Stimulated activated CD4-positive, alpha-beta T cell treated with anti-CD3 and anti-CD28 coated beads, Interleukin-1b, Interleukin-23, amount 100 ng/mL, for 24 hours (primary cell): Measurements from ENCODE around the gene EHBP1.

Source experiments
- DNase-seq, 4 experiments: peaks; one replicate each; pipeline ENCODE4 v3.0.0-alpha.2; 2020; ENCODE audit warnings: low read depth in 4 of 4, low spot score in 1 of 4

EHBP1 gene

GRCh38 chr2:62871506-62871905 is 166.0 kb downstream of the EHBP1 start:
- no peak for DNase-seq

DNA sequence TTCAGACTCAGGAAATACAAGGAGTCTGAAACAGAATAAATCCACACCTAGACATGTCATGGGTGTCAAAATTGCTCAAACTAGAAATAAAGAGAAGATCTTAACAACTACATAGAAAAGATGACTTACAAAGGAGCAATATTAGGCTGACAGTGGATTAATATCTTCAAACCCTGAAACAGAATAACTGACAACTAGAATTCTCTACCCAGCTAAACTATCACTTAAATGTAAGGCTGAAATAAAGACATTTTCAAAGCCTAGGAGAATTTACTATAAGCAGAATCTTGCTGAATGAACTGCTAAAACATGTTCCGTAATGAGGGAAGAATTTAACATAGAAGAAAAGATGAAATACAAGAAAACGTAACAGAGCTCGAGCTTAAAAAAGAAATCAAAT is 168.1 kb downstream of the EHBP1 start:
- DNase-seq, result no peak

GRCh38 chr2:62874881-62875383 is 169.4 kb downstream of the EHBP1 start:
- DNase-seq, result no peak

DNA sequence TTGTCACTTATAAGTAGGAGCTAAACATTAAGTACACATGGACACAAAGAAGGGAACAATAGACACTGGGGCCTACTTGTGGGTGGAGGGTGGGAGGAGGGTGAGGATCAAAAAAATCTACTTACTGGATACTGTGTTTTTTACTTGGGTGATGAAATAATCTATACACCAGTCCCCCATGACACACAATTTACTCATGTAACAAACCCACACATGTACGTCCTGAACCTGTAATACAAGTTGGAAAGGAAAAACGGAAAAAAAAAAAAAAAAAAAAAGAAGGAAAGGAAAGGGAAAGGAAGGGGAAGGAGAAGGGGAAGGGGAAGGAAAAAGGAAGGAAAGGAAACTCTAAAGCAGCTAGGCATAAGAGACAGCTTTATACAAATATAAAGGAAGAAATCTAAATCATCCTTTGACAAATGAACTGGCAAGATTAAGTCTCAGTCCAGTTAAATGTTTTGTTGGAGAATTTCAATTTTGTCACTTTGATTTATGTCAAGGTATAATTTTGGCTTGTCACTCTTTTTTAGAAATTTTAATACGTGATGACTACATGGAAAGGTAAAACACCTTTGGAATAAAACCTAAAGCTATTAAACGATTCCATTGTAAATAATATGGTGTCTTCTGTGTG is 175.8 kb downstream of the EHBP1 start:
- DNase-seq, result no peak

GRCh38 chr2:62883629-62884028 is 178.1 kb downstream of the EHBP1 start:
- no peak for DNase-seq

DNA sequence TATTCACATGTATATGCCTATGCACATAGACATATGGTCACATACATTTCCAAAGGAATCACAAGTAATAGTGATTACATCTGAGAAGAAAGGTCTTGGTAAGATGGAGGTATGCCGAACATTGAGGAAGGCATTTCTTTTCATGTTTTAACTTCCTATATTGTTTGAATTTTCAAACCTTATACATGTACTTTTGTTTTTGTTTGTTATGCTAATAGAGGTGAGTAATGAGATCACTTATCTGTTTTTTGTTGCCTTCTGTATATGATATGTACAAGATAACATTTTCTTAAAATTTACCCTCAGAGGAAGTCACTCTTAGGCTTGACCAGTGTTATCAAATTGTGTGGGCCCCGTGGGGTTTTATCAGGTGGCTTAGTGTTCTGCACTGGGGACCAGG is 178.6 kb downstream of the EHBP1 start:
- DNase-seq, result no peak

GRCh38 chr2:62884514-62884913 is 179.0 kb downstream of the EHBP1 start:
- no peak for DNase-seq

GRCh38 chr2:62894966-62895631 is 189.6 kb downstream of the EHBP1 start:
- DNase-seq, result no peak

GRCh38 chr2:62895632-62896009 is 190.1 kb downstream of the EHBP1 start:
- DNase-seq, result no peak

GRCh38 chr2:62897187-62897827 is 191.8 kb downstream of the EHBP1 start:
- DNase-seq, result no peak

DNA sequence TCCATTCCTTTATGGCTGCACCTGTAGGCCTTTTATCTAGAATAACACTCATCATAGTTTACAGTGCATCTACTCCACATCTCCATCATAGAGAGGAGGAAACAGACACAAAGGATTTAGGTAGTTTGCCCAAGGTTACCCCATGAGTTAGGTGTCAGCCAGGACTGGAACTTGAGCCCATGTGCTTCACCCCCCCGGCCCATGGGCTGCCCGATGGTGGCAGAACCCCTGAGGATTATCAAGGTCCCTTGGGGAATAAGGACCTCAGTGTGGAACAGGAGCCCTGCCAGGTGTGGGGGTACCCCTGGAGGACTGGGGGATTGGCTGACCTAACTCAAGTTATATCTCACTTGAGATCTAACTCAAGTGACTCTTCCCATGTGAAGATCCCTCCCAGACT is 198.8 kb downstream of the EHBP1 start:
- no peak for DNase-seq

GRCh38 chr2:62908145-62908544 is 202.6 kb downstream of the EHBP1 start:
- DNase-seq, result no peak

GRCh38 chr2:62913311-62913710 is 207.8 kb downstream of the EHBP1 start:
- no peak for DNase-seq

DNA sequence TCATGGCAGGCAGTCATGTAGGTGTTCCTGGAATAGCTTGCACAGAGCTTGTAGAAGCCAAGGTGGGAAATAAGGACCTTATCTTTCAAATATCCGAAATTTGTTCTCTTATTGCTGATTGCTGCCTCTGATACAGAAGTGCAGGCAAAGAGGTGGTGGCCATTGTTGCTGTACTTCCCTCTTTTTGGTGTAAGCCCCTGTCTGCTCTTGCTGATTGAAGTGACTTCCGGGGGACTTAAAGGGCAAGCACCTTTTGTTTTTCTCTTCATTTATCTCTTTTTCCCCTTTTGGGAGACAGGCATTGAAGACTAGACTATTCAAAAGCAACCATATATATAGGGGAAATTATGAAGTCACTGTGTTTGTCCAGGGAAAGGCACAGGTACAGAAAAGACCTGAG is 213.5 kb downstream of the EHBP1 start:
- DNase-seq, result no peak

DNA sequence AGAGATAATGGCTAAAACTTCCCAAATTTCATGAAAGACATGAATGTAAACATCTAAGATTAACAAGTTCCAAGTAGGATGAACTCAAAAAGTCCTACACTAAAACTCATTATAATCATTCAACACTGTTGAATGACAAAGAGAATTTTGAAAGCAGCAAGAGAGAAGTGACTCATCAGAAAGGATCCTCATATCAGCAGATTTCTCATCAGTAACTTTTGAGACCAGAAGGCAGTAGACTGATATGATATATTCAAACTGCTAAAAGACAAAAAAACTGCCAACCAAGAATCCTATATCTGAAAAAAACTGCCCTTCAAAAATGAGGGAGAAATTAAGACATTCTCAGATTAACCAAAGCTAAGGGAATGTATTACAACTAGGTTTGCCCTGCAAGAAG is 214.6 kb downstream of the EHBP1 start:
- no peak for DNase-seq

GRCh38 chr2:62923242-62923641 is 217.7 kb downstream of the EHBP1 start:
- no peak for DNase-seq

- DNase-seq, result no peak
Observed at GRCh38 chr2:62923881-62924280, 218.4 kb downstream of the EHBP1 start.

DNA sequence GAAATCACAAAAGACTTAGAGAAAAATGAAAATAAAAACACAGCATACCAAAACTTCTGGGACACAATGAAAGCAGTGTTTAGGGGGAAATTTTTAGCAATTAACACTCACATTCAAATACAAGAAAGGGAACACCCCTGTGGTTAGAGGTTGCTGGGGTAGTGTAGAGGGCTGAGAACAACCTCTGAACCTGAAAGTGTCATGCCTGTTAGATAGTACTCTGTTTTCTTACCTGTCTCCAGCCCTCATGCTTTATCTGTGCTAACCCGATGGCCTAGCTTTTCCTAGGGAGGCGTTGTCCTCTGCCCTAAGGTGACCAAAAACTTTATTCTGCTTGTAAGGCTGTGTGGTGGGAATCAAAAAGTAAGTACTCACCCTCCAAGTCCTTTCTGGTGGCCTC is 222.5 kb downstream of the EHBP1 start:
- DNase-seq, result no peak

DNA sequence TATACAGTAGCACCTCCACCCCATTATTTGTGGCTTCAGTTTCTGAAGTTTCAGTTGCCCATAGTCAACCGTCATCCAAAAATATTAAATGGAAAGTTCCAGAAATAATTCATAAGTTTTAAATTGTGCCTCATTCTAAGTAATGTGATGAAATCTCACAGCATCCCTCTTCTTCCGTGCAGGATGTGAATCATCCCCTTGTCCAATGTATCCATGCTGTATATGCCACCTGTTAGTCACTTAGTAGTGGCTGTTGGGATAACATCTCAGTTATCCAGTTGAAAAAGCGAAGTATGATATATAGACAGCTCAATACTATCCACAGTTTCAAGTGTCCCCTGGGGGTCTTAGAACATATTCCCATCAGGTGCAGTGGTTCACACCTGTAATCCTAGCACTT is 226.0 kb downstream of the EHBP1 start:
- no peak for DNase-seq

DNA sequence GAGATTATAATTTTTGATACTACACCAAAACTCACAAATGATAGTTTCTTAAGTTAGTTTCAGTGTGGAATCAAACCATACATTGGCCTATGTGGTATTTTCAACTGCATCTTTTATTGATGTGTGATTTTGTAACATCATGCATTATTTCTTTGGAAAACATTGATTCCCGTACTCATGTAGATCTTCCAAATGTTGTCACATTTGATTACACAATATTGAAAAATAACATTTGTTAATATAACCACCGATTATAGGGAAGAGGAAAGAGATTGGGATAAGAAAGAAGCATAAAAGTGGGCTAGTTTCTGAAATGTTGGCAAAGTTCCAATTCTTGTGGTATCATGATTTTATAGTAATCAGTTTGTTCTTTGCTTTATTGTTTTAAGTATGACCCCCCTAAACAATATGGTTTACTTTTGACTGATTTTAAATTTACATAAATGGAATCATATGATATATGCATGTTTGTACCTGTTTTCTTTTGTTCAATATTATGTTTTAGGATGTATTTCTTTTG is 227.9 kb downstream of the EHBP1 start:
- DNase-seq, result no peak

DNA sequence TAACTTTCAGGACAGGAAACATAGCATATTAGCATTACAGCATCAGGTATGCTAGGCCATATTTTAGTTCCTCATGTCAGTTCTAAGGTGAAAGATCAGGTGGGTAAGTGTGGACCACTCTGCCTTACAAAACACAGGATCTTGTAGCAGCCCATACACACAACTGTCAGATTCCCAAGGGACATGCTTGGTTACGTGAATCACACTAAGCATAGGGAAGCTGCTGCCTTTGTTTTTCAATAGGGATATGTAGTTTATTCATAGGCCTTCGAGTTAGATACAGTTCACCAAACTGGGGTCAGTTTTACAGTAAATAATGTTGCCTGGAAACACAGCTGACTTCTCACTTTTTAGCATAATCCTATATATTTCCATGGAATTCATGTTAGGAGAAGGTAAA is 229.0 kb downstream of the EHBP1 start:
- DNase-seq, result no peak

GRCh38 chr2:62938126-62938525 is 232.6 kb downstream of the EHBP1 start:
- DNase-seq, result no peak
